ENCODE measurements around the gene ATG16L2. TPM values are rescaled to one million over a fixed set of nuclear protein-coding genes. Genes with fewer than 3 reads are reported as not detected.
A peak's percentile ranks its signal among the peaks of the same experiment; 100 is the strongest.

Gene ATG16L2
- total and polyA plus RNA-seq, 9 of the 15 experiments (the other 6 are each of a cell fraction or from before 2014, with no cell fraction given), result 0.18 to 11.2 (median 6.2) TPM

- TF ChIP-seq, protein P1, sequence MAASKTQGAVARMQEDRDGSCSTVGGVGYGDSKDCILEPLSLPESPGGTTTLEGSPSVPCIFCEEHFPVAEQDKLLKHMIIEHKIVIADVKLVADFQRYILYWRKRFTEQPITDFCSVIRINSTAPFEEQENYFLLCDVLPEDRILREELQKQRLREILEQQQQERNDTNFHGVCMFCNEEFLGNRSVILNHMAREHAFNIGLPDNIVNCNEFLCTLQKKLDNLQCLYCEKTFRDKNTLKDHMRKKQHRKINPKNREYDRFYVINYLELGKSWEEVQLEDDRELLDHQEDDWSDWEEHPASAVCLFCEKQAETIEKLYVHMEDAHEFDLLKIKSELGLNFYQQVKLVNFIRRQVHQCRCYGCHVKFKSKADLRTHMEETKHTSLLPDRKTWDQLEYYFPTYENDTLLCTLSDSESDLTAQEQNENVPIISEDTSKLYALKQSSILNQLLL (CRISPR knock-in tag; IDR thresholded peaks at IDR 0.05; ENCODE audit: borderline replicate concordance), result no peak
- TF ChIP-seq, protein P2, sequence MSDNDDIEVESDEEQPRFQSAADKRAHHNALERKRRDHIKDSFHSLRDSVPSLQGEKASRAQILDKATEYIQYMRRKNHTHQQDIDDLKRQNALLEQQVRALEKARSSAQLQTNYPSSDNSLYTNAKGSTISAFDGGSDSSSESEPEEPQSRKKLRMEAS (CRISPR knock-in tag; IDR thresholded peaks at IDR 0.05), result no peak
- no peak for TF ChIP-seq JUNB (CRISPR knock-in tag; conservative IDR thresholded peaks at IDR 0.05)
- TF ChIP-seq, protein P3, sequence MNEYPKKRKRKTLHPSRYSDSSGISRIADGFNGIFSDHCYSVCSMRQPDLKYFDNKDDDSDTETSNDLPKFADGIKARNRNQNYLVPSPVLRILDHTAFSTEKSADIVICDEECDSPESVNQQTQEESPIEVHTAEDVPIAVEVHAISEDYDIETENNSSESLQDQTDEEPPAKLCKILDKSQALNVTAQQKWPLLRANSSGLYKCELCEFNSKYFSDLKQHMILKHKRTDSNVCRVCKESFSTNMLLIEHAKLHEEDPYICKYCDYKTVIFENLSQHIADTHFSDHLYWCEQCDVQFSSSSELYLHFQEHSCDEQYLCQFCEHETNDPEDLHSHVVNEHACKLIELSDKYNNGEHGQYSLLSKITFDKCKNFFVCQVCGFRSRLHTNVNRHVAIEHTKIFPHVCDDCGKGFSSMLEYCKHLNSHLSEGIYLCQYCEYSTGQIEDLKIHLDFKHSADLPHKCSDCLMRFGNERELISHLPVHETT (CRISPR knock-in tag; conservative IDR thresholded peaks at IDR 0.05 in 1 of 2, IDR thresholded peaks at IDR 0.05 in 1 of 2), result no peak
- TF ChIP-seq RB1 (IDR thresholded peaks at IDR 0.05; ENCODE audit: low read depth), result 0 out of 2 replicates have a peak, but pooled peaks have one; percentile 22
- TF ChIP-seq ZNF134 (CRISPR knock-in tag; conservative IDR thresholded peaks at IDR 0.05), result no peak
- TF ChIP-seq ETS1 (conservative IDR thresholded peaks at IDR 0.05; ENCODE audit: control insufficient read depth, low read depth, low read length), result no peak
- no peak for TF ChIP-seq NCOA2 (IDR thresholded peaks at IDR 0.05; ENCODE audit: partially characterized antibody in 2 of 2)
- no peak for TF ChIP-seq NUFIP1 (IDR thresholded peaks at IDR 0.05; ENCODE audit: partially characterized antibody)
- TF ChIP-seq, protein P4, sequence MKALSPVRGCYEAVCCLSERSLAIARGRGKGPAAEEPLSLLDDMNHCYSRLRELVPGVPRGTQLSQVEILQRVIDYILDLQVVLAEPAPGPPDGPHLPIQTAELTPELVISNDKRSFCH (CRISPR knock-in tag; IDR thresholded peaks at IDR 0.05), result no peak
- TF ChIP-seq, protein P4 (tag; IDR thresholded peaks at IDR 0.05), result no peak
- no peak for TF ChIP-seq PHTF2 (CRISPR knock-in tag; IDR thresholded peaks at IDR 0.05)
- TF ChIP-seq NCOA1 (IDR thresholded peaks at IDR 0.05; ENCODE audit: low read depth), result no peak
- no peak for TF ChIP-seq ZBED1 (IDR thresholded peaks at IDR 0.05)
- TF ChIP-seq ZNF124 (CRISPR knock-in tag; IDR thresholded peaks at IDR 0.05), result no peak
- TF ChIP-seq IFI16 (CRISPR knock-in tag; IDR thresholded peaks at IDR 0.05), result no peak
- TF ChIP-seq PTBP1 (IDR thresholded peaks at IDR 0.05; ENCODE audit: low read depth, low read length), result no peak
Measured at GRCh38 chr11:72781313-72782080, 32.7 kb upstream of the ATG16L2 start (continued).

Measured in K562 (cell line).